ENCODE measurements around the gene WDR70. TPM values are rescaled to one million over a fixed set of nuclear protein-coding genes. Genes with fewer than 3 reads are reported as not detected.

Gene WDR70
- total and polyA plus RNA-seq, 2 donors (not counting 1 experiment from before 2014, with no cell fraction given), result 31.4 to 34.0 TPM

DNA sequence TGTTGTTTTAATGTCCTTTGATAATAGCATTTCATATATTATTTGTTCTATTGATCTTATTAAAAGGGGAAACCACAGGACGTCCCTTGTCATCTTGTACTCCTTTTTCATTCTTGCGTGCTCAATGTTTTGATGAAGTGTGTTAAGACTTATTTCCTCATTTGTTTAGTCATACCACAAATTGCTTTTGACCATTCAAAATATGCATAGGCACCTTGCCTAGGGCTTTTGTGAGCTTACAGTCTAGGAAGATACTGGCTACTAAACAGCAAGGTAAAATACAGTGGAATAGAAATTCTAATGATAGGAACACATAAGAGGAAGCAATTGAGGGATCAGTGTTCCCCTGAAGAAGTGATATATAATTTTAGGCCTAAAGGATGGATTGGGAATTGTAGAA, 190.3 kb downstream of the WDR70 start:
- Histone ChIP-seq H3K36me3 (ENCODE audit: control insufficient read depth, insufficient read depth, low read length) (no peaks in the 10 kb centered on the region), H3K4me2 (ENCODE audit: extremely low read depth, insufficient read depth, low read length) (no peak overlapping the region), H3K9ac (ENCODE audit: insufficient read depth, low read length) (no peak overlapping the region), H3K4me3 (replicated peaks in 1 of 4; ENCODE audit: control extremely low read depth in 1 of 4, insufficient read depth in 1 of 4, low read depth in 3 of 4, low read length in 4 of 4) (no peak overlapping the region), H3K79me2 (ENCODE audit: control insufficient read depth, insufficient read depth, low read length) (no peaks in the 10 kb centered on the region), H2AFZ (ENCODE audit: low read length) (no peak overlapping the region), H3K9me3 (ENCODE audit: control insufficient read depth, insufficient read depth, low read depth, low read length) (no peaks in the 10 kb centered on the region), H4K20me1 (ENCODE audit: control insufficient read depth, extremely low read depth, insufficient read depth, low read length) (no peaks in the 10 kb centered on the region), H3K4me1 (ENCODE audit: control insufficient read depth, extremely low read depth, insufficient read depth, low read length) (no peaks in the 10 kb centered on the region), H3K27ac (ENCODE audit: insufficient read depth, low read length) (no peak overlapping the region), H3K27me3 (ENCODE audit: control insufficient read depth, insufficient read depth, low read length) (no peaks in the 10 kb centered on the region)
- TF ChIP-seq EZH2 (IDR thresholded peaks at IDR 0.05; ENCODE audit: low read length, missing control alignments), result no peak
- TF ChIP-seq, protein P1, sequence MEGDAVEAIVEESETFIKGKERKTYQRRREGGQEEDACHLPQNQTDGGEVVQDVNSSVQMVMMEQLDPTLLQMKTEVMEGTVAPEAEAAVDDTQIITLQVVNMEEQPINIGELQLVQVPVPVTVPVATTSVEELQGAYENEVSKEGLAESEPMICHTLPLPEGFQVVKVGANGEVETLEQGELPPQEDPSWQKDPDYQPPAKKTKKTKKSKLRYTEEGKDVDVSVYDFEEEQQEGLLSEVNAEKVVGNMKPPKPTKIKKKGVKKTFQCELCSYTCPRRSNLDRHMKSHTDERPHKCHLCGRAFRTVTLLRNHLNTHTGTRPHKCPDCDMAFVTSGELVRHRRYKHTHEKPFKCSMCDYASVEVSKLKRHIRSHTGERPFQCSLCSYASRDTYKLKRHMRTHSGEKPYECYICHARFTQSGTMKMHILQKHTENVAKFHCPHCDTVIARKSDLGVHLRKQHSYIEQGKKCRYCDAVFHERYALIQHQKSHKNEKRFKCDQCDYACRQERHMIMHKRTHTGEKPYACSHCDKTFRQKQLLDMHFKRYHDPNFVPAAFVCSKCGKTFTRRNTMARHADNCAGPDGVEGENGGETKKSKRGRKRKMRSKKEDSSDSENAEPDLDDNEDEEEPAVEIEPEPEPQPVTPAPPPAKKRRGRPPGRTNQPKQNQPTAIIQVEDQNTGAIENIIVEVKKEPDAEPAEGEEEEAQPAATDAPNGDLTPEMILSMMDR (conservative IDR thresholded peaks at IDR 0.05 in 1 of 2, IDR thresholded peaks at IDR 0.05 in 1 of 2; ENCODE audit: low read depth in 1 of 2, low read length in 2 of 2), result no peak
- DNase-seq (ENCODE audit: low read depth in 2 of 2), result no peak

DNA sequence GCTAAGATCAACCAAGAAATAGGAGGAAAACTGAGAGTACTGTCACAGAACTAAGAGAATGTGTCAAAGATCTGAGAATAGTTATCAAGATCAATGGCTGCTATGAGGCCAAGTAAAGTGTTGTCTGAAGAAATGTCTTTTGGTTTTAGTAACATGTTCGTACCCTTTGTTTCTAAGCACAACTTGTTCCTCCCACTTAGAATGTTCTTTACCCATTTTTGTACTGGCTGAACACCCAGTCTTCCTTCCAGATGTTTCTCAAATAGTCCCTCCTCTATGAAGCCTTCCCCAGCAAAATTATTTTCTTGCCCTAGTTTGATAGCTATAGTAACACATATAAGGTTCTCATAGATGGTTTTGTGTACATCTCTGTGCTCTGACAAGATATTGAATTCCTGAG, 191.5 kb downstream of the WDR70 start:
- Histone ChIP-seq H3K4me2 (ENCODE audit: extremely low read depth, insufficient read depth, low read length) (no peak overlapping the region), H4K20me1 (ENCODE audit: control insufficient read depth, extremely low read depth, insufficient read depth, low read length) (no peaks in the 10 kb centered on the region), H3K36me3 (ENCODE audit: control insufficient read depth, insufficient read depth, low read length) (no peaks in the 10 kb centered on the region), H3K79me2 (ENCODE audit: control insufficient read depth, insufficient read depth, low read length) (no peaks in the 10 kb centered on the region), H3K9me3 (ENCODE audit: control insufficient read depth, insufficient read depth, low read depth, low read length) (no peaks in the 10 kb centered on the region), H2AFZ (ENCODE audit: low read length) (no peak overlapping the region), H3K27me3 (ENCODE audit: control insufficient read depth, insufficient read depth, low read length) (no peaks in the 10 kb centered on the region), H3K4me3 (replicated peaks in 1 of 4; ENCODE audit: control extremely low read depth in 1 of 4, insufficient read depth in 1 of 4, low read depth in 3 of 4, low read length in 4 of 4) (no peak overlapping the region), H3K9ac (ENCODE audit: insufficient read depth, low read length) (no peak overlapping the region), H3K27ac (ENCODE audit: insufficient read depth, low read length) (no peak overlapping the region), H3K4me1 (ENCODE audit: control insufficient read depth, extremely low read depth, insufficient read depth, low read length) (no peaks in the 10 kb centered on the region)
- DNase-seq (ENCODE audit: low read depth in 2 of 2), result no peak
- TF ChIP-seq, protein P1 (conservative IDR thresholded peaks at IDR 0.05 in 1 of 2, IDR thresholded peaks at IDR 0.05 in 1 of 2; ENCODE audit: low read depth in 1 of 2, low read length in 2 of 2), result no peak

DNA sequence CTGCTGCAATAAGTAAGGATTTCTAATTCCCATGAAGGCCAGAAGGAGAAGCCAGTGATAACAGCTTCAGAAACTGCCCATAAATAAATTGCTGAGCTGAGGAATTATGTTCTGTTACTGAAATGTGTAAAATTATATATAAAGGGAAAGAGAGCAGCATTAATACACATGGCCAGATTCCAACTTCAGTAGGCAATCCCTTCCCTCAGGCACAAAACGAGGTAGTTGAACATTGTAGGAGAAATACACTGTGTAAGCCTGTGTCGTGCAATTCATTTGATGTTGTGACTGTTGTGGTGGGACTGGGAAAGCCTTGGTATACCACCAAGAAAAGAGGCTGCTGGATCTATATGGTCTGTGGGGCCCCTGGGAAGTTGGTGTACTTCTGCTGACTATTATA, 192.9 kb downstream of the WDR70 start:
- H3K4me3 ChIP-seq (replicated peaks in 1 of 4; ENCODE audit: control extremely low read depth in 1 of 4, insufficient read depth in 1 of 4, low read depth in 3 of 4, low read length in 4 of 4), result no peak overlapping the region
- TF ChIP-seq, protein P1 (conservative IDR thresholded peaks at IDR 0.05 in 1 of 2, IDR thresholded peaks at IDR 0.05 in 1 of 2; ENCODE audit: low read depth in 1 of 2, low read length in 2 of 2), result no peak
- no peak for TF ChIP-seq EZH2 (IDR thresholded peaks at IDR 0.05; ENCODE audit: low read length, missing control alignments)
- H3K36me3 ChIP-seq (ENCODE audit: control insufficient read depth, insufficient read depth, low read length), result no peaks in the 10 kb centered on the region
- no peaks in the 10 kb centered on the region for H3K4me1 ChIP-seq (ENCODE audit: control insufficient read depth, extremely low read depth, insufficient read depth, low read length)
- no peaks in the 10 kb centered on the region for H3K27me3 ChIP-seq (ENCODE audit: control insufficient read depth, insufficient read depth, low read length)
- no peak overlapping the region for H3K4me2 ChIP-seq (ENCODE audit: extremely low read depth, insufficient read depth, low read length)
- no peak overlapping the region for H3K9ac ChIP-seq (ENCODE audit: insufficient read depth, low read length)
- H3K27ac ChIP-seq (ENCODE audit: insufficient read depth, low read length), result no peak overlapping the region
- no peaks in the 10 kb centered on the region for H4K20me1 ChIP-seq (ENCODE audit: control insufficient read depth, extremely low read depth, insufficient read depth, low read length)
- H3K9me3 ChIP-seq (ENCODE audit: control insufficient read depth, insufficient read depth, low read depth, low read length), result no peaks in the 10 kb centered on the region
- no peak overlapping the region for H2AFZ ChIP-seq (ENCODE audit: low read length)
- no peak for DNase-seq (ENCODE audit: low read depth in 2 of 2)
- no peaks in the 10 kb centered on the region for H3K79me2 ChIP-seq (ENCODE audit: control insufficient read depth, insufficient read depth, low read length)

Measured in fibroblast of lung (primary cell).